ENCODE results near the gene APCS.

Gene APCS

DNA sequence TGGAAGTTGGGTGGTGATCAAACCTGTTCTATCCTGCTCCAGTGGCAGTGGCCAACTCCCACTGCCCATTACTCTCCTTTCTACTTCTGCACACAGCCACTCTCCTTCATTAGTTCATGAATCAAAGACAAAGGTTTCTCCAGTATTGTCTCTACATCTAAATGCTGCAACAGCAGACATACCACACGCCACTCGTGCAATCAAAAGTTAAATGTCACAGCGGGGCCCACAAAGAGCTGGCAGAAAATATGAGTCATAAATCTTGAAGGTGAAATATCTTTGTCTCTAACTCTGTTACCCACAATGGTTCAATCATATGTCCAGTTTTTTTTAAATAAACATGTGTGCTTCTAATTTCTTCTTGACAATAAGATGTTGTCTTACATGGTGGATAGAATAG, 13.3 kb downstream of the APCS start:
- peaks cover 3% of the 10 kb centered on the region; the same call in 1 of the 2 replicates for H3K9me3 ChIP-seq (ENCODE audit: control insufficient read depth, insufficient read depth, low read length)
- no peak overlapping the region for H3K9ac ChIP-seq (ENCODE audit: low read depth, low read length)
- H3K36me3 ChIP-seq (ENCODE audit: insufficient read depth, low read length): no peaks in the 10 kb centered on the region
- peaks cover 6% of the 10 kb centered on the region for H3K4me1 ChIP-seq (ENCODE audit: insufficient read depth, low read length)

DNA sequence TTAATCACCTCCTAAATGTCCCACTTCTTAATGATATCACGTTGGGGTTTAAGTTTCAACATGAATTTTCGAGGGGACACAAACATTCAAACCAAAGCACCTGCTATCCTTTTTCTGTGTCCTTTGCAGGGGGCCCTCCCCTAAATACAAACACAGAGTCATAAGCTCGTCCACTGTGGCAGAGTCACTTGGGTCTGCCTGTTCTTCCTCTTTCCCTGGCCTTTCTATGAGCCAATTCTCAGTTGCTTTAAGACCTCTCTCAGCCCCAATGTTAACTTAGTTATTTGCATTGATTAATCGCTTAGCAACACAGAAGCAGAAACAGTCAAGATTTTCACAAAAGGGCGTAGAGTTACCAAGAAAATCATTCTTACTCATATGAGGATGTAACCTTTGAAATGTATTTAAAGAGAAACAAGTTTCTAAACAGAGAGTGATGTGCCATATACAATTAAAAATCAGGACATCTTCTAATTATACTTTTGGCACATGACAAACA, 14.9 kb downstream of the APCS start:
- no peak overlapping the region for H3K9ac ChIP-seq (ENCODE audit: low read depth, low read length)
- peaks cover 3% of the 10 kb centered on the region; the same call in 1 of the 2 replicates for H3K9me3 ChIP-seq (ENCODE audit: control insufficient read depth, insufficient read depth, low read length)
- peaks cover 4% of the 10 kb centered on the region for H3K4me1 ChIP-seq (ENCODE audit: insufficient read depth, low read length)
- no peaks in the 10 kb centered on the region for H3K36me3 ChIP-seq (ENCODE audit: insufficient read depth, low read length)

DNA sequence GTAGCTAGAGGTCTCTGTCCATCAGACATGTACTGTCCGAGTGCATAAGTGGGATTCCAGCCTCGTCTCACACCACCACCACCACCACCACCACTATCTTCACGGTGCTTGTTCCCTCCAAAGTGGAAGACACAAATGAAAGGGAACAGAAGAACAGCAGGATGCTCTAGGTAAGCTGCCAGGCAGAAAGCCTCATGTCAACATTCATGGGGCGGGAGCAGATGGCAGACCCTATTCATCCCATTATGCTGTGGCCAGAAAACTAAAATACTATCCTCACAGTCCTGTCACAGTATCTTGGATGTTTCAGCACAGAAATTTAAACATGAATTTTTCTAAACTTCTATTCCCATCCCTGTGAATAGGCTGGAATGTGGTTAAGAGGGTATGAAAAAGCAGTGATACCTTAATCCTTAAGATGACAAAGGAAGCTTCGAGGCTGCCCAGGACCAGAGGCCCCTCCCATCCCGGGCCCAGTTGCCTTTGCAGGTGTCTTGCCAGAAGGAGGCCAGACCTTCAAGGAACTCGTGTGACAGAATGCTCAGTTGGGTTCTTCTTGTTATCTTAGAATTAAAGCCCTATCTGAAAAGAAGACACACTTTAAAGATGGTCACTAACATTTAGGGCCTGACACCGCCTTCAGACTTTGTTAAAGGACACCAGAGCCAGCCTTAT, 24.7 kb downstream of the APCS start:
- H3K9me3 ChIP-seq (ENCODE audit: control insufficient read depth, insufficient read depth, low read length): no peaks in the 10 kb centered on the region
- no peaks in the 10 kb centered on the region for H3K36me3 ChIP-seq (ENCODE audit: insufficient read depth, low read length)
- H3K9ac ChIP-seq (ENCODE audit: low read depth, low read length): no peak overlapping the region
- no peaks in the 10 kb centered on the region for H3K4me1 ChIP-seq (ENCODE audit: insufficient read depth, low read length)

DNA sequence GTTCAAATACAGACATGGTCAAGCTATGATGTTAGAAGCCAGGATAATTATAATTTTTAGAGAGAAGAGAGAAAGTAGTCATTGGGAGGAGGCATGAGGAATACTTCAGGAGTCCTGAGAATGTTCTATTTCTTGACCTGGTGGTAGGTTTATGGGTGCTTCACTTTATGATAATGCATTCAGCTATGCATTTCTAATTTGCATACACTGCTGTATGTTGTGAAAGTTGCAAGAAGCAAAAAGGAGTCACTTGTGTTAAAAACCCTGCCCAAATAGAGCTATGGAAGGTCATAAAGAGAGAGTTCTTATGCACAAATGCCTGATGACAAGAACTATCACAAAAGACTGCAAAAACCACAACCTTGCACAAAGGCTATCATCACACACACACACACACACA, 45.3 kb downstream of the APCS start:
- Histone ChIP-seq H3K36me3 (ENCODE audit: insufficient read depth, low read length) (no peaks in the 10 kb centered on the region), H3K9me3 (ENCODE audit: control insufficient read depth, insufficient read depth, low read length) (no peaks in the 10 kb centered on the region), H3K9ac (ENCODE audit: low read depth, low read length) (no peak overlapping the region), H3K4me1 (ENCODE audit: insufficient read depth, low read length) (no peaks in the 10 kb centered on the region)

All from ES-I3 (cell line).